ENCODE measurements around the gene MEI1. TPM values are rescaled to one million over a fixed set of nuclear protein-coding genes. Genes with fewer than 3 reads are reported as not detected.

The MEI1 gene
- total RNA-seq, 1 experiment from 2014 or later = 0.35 TPM

DNA sequence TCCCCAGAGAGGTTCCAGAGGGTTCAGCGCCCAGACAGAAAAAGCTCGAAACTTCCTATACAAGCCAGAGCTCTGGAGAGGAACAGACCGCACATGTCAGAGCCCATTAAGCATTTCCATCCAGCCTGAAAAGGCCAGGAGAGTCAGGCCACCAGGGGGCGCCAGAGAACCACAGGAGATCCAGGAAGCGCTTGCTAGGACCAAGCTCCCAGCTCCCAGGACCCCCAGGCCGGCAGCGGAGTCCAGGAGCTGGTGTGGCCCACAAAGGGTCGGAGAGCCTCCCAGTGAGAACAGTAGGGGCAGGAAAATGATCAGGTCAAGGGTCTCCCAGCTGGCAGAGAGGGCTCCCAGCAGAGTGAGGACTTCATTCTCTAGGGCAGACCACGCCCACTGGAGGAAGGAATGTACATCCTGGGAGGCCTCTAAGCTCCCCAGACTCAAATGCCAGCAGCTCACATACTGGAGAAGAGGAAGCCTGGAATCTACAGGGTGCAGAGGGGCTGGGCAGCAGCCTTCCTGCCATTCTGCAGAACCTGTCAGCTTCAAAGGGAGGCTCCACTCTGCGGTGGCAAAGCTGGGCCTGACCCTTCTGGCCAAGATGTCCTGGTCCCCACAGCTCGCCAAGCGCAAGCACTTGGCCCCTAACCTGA, 2.1 kb upstream of the MEI1 start (continued):
- TF ChIP-seq, protein P1, sequence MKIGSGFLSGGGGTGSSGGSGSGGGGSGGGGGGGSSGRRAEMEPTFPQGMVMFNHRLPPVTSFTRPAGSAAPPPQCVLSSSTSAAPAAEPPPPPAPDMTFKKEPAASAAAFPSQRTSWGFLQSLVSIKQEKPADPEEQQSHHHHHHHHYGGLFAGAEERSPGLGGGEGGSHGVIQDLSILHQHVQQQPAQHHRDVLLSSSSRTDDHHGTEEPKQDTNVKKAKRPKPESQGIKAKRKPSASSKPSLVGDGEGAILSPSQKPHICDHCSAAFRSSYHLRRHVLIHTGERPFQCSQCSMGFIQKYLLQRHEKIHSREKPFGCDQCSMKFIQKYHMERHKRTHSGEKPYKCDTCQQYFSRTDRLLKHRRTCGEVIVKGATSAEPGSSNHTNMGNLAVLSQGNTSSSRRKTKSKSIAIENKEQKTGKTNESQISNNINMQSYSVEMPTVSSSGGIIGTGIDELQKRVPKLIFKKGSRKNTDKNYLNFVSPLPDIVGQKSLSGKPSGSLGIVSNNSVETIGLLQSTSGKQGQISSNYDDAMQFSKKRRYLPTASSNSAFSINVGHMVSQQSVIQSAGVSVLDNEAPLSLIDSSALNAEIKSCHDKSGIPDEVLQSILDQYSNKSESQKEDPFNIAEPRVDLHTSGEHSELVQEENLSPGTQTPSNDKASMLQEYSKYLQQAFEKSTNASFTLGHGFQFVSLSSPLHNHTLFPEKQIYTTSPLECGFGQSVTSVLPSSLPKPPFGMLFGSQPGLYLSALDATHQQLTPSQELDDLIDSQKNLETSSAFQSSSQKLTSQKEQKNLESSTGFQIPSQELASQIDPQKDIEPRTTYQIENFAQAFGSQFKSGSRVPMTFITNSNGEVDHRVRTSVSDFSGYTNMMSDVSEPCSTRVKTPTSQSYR (CRISPR knock-in tag; IDR thresholded peaks at IDR 0.05) = no peak
- TF ChIP-seq OVOL2 (CRISPR knock-in tag; IDR thresholded peaks at IDR 0.05; ENCODE audit: borderline replicate concordance) (no peak), ZBTB21 (CRISPR knock-in tag; IDR thresholded peaks at IDR 0.05; ENCODE audit: borderline replicate concordance) (no peak), ETV6 (CRISPR knock-in tag; IDR thresholded peaks at IDR 0.05) (0 out of 2 replicates have a peak, but pooled peaks have one; percentile 65), GRHL2 (CRISPR knock-in tag; IDR thresholded peaks at IDR 0.05; ENCODE audit: insufficient replicate concordance, severe bottlenecking) (no peak)

DNA sequence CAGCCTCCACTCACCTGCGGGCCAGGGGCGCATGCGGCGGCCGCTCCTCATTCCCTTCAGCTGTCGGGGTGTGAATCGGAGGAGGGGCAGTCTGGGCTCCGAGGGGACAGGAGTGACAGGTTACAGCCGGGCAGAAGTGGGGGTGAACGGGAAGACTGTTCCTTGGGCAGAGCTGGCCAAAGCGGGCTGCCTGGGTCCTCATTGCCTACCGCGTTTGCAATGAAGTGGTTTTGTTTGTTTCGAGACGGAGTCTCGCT, 733 bp downstream of the MEI1 start:
- Mint-ChIP-seq H3K27me3 (ENCODE audit: low read depth) (peaks cover 34% of the 10 kb centered on the region), H3K9me3 (no peaks in the 10 kb centered on the region), H3K36me3 (no peaks in the 10 kb centered on the region; the same call in none of the 2 replicates), H3K27ac (no peak overlapping the region), H3K4me1 (peaks cover 10% of the 10 kb centered on the region), H3K4me3 (no peak overlapping the region)
- no peak for DNase-seq (ENCODE audit: low spot score)
- ATAC-seq = no peak
- CTCF ChIA-PET = no interaction called here
- POLR2A ChIA-PET = interaction anchor here (0.6 kb wide), 1 partner anchor 12 kb away, joined by 4 read pairs; the partner anchor contains the start of gene SNU13
- TF ChIP-seq, protein P2, sequence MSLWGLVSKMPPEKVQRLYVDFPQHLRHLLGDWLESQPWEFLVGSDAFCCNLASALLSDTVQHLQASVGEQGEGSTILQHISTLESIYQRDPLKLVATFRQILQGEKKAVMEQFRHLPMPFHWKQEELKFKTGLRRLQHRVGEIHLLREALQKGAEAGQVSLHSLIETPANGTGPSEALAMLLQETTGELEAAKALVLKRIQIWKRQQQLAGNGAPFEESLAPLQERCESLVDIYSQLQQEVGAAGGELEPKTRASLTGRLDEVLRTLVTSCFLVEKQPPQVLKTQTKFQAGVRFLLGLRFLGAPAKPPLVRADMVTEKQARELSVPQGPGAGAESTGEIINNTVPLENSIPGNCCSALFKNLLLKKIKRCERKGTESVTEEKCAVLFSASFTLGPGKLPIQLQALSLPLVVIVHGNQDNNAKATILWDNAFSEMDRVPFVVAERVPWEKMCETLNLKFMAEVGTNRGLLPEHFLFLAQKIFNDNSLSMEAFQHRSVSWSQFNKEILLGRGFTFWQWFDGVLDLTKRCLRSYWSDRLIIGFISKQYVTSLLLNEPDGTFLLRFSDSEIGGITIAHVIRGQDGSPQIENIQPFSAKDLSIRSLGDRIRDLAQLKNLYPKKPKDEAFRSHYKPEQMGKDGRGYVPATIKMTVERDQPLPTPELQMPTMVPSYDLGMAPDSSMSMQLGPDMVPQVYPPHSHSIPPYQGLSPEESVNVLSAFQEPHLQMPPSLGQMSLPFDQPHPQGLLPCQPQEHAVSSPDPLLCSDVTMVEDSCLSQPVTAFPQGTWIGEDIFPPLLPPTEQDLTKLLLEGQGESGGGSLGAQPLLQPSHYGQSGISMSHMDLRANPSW (CRISPR knock-in tag; conservative IDR thresholded peaks at IDR 0.05; ENCODE audit: low read depth) = no peak
- no peak for TF ChIP-seq IRF2 (CRISPR knock-in tag; IDR thresholded peaks at IDR 0.05; ENCODE audit: borderline replicate concordance, low read depth)

DNA sequence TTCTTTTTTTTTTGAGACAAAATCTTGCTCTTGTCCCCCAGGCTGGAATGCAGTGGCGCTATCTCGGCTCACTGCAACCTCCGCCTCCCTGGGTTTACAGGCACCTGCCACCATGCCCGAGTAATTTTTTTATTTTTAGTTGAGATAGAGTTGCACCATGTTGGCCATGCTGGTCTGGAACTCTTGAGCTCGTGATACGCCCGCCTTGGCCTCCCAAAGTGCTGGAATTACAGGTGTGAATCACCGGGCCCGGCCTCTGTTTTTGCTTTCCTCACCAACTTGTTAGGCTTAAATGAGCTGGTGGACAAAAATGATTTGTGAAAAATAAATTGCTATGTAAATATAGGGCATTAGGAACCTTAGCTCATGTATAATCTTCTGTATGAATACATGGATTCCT, 3.5 kb downstream of the MEI1 start:
- ChIA-PET CTCF (no interaction called here), POLR2A (interaction anchor here (1.2 kb wide), 1 partner anchor 13 kb away, joined by 3 read pairs; no protein-coding TSS in a partner anchor)
- Mint-ChIP-seq H3K27ac (no peak overlapping the region), H3K27me3 (ENCODE audit: low read depth) (peaks cover 41% of the 10 kb centered on the region), H3K36me3 (no peaks in the 10 kb centered on the region), H3K9me3 (no peaks in the 10 kb centered on the region), H3K4me3 (no peak overlapping the region), H3K4me1 (no peaks in the 10 kb centered on the region; the same call in 1 of the 2 replicates)
- ATAC-seq (no peak), DNase-seq (ENCODE audit: low spot score) (no peak)
- TF ChIP-seq, protein P3, sequence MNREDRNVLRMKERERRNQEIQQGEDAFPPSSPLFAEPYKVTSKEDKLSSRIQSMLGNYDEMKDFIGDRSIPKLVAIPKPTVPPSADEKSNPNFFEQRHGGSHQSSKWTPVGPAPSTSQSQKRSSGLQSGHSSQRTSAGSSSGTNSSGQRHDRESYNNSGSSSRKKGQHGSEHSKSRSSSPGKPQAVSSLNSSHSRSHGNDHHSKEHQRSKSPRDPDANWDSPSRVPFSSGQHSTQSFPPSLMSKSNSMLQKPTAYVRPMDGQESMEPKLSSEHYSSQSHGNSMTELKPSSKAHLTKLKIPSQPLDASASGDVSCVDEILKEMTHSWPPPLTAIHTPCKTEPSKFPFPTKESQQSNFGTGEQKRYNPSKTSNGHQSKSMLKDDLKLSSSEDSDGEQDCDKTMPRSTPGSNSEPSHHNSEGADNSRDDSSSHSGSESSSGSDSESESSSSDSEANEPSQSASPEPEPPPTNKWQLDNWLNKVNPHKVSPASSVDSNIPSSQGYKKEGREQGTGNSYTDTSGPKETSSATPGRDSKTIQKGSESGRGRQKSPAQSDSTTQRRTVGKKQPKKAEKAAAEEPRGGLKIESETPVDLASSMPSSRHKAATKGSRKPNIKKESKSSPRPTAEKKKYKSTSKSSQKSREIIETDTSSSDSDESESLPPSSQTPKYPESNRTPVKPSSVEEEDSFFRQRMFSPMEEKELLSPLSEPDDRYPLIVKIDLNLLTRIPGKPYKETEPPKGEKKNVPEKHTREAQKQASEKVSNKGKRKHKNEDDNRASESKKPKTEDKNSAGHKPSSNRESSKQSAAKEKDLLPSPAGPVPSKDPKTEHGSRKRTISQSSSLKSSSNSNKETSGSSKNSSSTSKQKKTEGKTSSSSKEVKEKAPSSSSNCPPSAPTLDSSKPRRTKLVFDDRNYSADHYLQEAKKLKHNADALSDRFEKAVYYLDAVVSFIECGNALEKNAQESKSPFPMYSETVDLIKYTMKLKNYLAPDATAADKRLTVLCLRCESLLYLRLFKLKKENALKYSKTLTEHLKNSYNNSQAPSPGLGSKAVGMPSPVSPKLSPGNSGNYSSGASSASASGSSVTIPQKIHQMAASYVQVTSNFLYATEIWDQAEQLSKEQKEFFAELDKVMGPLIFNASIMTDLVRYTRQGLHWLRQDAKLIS (CRISPR knock-in tag; IDR thresholded peaks at IDR 0.05; ENCODE audit: borderline replicate concordance) = no peak
- TF ChIP-seq ZNF317 (CRISPR knock-in tag; IDR thresholded peaks at IDR 0.05; ENCODE audit: borderline replicate concordance, low read depth) = no peak
- no peak for TF ChIP-seq NFATC4 (CRISPR knock-in tag; IDR thresholded peaks at IDR 0.05)
- no peak for TF ChIP-seq FOXJ3 (CRISPR knock-in tag; IDR thresholded peaks at IDR 0.05; ENCODE audit: borderline replicate concordance)
- TF ChIP-seq, protein P1 (CRISPR knock-in tag; IDR thresholded peaks at IDR 0.05) = no peak
- no peak for TF ChIP-seq CREM (CRISPR knock-in tag; IDR thresholded peaks at IDR 0.05)
- TF ChIP-seq TEAD4 (CRISPR knock-in tag; IDR thresholded peaks at IDR 0.05) = no peak
- no peak for TF ChIP-seq ESRRA (CRISPR knock-in tag; IDR thresholded peaks at IDR 0.05; ENCODE audit: borderline replicate concordance)
- no peak for TF ChIP-seq TP53 (CRISPR knock-in tag; IDR thresholded peaks at IDR 0.05)
- TF ChIP-seq, protein P4, sequence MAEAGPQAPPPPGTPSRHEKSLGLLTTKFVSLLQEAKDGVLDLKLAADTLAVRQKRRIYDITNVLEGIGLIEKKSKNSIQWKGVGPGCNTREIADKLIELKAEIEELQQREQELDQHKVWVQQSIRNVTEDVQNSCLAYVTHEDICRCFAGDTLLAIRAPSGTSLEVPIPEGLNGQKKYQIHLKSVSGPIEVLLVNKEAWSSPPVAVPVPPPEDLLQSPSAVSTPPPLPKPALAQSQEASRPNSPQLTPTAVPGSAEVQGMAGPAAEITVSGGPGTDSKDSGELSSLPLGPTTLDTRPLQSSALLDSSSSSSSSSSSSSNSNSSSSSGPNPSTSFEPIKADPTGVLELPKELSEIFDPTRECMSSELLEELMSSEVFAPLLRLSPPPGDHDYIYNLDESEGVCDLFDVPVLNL (CRISPR knock-in tag; IDR thresholded peaks at IDR 0.05; ENCODE audit: borderline replicate concordance, low read depth) = no peak
- TF ChIP-seq, protein P5, sequence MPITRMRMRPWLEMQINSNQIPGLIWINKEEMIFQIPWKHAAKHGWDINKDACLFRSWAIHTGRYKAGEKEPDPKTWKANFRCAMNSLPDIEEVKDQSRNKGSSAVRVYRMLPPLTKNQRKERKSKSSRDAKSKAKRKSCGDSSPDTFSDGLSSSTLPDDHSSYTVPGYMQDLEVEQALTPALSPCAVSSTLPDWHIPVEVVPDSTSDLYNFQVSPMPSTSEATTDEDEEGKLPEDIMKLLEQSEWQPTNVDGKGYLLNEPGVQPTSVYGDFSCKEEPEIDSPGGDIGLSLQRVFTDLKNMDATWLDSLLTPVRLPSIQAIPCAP (CRISPR knock-in tag; IDR thresholded peaks at IDR 0.05) = no peak
- no peak for TF ChIP-seq ZNF138 (CRISPR knock-in tag; conservative IDR thresholded peaks at IDR 0.05)

Data from WTC11 (cell line).